HTR-8/SVneo (cell line): Measurements from ENCODE around the gene BHLHE23.
A peak's percentile ranks its signal among the peaks of the same experiment; 100 is the strongest.
"Not testable (repeated sequence)": the region's sequence is repeated elsewhere in the genome, so short reads cannot be mapped to it uniquely, and the experiment has no call there.

ENCODE experiments used
- DNase-seq: peaks from one replicate; pipeline ENCODE4 v3.0.0; 2011; ENCODE audit warnings: low spot score, mixed read lengths; ENCODE audit not compliant: insufficient read length
- FAIRE-seq: peaks from 2 replicates; lab custom pipeline; 2011; peaks lifted over from hg19 to GRCh38; lab: Jason Lieb, UNC

BHLHE23 gene

DNA sequence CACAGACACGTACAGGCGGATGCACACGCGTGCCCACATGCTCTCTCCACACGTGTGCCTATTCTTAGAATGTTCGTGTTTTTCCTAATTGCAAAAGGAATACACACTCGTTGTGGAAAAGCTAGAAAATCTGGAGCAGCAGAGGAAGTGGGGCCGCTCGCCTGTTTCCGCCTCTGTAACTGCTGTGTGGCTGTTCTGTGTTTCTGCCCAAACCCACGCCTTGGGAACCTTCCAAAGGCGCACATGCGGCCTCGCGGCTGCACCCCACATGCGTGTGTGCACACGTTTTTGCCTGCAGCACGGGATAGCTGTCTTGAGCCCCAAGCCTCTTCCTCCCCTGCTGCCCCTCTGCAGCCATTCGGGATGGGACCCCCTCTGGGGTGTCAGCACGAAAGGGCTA is 42.1 kb downstream of the BHLHE23 start:
- FAIRE-seq = peak; percentile 36
- DNase-seq = no peak

DNA sequence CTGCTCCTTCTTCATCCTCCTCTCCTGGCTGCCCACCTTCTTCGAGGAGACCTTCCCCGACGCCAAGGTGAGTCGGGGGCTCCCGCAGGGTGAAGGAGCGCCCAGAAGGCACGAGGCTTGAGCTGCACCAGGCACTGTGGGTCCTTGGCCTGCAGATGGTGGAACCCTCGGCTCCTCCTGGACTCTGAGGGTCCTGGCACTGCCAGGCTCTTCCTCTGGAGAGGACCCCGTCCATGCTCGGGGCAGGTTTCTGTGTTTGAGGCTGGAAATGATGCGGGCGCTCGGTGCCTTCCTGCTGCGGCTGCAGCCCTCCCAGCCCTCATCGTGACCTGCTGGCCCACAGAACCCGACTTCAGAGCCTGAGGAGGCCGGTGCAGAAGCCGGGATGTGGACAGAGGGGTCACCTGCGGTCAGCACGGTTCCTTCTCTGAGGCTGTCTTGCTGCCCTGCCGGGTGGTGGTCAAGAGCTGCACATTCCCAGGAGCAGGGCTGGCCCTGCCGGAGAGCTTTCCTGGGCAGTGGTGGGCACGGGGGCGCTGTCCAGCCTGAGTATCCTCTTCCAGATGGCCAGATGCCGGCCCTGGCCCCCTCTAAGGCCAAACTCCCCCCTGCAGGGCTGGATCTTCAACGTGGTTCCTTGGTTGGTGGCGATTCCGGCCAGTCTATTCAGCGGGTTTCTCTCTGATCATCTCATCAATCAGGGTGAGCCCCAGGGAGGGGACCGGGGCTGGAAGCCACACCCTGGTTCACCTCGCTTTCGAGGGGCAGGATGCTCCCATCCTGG is 43.0 kb downstream of the BHLHE23 start:
- FAIRE-seq (no peak), DNase-seq (no peak)

DNA sequence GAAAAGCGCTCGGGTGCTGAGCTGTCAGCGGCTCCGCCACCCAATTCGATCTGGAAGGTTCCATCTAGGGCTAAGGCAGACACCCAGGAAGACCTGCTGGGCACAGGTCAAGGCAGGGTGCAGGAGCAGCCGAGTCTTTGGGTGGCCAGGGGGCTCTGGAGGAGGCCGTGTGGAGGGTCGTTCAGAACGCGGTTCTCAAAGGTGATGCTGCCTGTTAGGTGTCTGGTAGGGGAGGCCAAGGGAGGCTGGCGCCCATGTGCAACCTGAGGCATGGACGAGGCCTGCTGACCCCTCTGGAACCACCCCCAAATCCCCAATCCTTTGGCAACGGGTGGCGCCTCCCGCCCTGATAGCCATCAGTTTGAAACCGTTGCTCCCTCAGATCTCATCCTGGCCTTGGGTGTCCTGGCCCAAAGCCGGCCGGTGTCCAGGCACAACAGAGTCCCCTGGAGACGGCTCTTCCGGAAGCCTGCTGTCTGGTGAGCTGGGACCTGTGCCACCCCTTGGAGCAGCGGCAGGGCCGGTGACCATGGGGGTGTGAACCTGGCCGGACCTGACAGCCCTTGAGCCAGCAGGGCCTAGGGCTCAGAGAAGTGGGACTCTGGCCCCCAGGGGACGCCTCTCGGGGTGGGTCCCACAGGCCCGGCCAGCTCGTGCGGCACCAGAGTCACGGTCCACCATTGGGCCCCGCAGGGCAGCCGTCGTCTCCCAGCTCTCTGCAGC is 43.7 kb downstream of the BHLHE23 start:
- FAIRE-seq (no peak), DNase-seq (no peak)

DNA sequence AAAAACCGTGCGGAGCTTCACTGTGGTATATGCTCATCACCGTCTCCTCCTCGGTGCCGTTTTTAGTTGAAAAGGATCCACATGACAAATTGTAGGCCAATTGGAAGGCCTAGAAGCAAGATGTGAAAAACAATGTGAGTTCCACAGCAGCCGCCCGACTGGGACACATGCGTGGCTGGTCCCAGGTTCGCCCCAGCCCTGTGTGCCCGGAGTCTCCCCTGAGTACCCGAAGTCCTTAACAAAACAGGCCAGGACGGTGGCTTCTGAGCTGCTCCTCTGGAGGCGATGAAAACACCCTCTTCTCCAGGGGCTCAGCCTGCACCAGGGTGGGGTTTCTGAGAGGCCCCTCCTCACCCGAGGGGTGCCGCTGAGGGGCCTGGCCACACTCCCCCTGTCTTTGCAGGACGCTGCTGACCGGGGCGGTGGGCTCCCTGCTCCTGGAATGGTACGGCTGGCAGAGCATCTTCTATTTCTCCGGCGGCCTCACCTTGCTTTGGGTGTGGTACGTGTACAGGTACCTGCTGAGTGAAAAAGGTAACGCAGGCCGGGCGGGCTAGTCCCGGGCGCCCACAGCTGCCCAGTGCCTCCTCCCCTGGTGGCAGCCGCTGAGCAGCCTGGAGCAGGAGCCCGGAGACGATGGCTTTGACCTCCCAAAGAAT is 44.4 kb downstream of the BHLHE23 start:
- no peak for DNase-seq
- no peak for FAIRE-seq

DNA sequence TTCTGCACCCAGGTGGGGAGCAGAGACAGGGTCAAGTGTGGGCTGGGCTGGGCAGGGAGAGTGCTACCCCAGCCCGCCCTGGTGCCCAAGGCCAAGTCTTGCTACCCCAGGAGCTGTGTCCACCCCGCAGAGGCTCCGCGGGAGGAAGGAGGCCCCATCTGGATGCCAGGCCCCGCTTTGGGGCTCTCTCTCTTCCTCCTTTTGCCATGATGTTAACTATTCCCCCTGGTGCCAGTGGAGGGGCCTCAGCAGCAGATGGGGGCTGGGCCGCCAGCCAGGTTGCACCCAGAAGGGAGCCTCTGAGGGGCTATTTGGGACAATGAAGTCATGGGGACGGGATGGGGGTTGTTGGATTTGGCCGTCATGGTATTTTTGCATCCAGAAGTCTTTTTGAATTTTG is 45.0 kb downstream of the BHLHE23 start:
- FAIRE-seq (peak; percentile 26), DNase-seq (no peak)

DNA sequence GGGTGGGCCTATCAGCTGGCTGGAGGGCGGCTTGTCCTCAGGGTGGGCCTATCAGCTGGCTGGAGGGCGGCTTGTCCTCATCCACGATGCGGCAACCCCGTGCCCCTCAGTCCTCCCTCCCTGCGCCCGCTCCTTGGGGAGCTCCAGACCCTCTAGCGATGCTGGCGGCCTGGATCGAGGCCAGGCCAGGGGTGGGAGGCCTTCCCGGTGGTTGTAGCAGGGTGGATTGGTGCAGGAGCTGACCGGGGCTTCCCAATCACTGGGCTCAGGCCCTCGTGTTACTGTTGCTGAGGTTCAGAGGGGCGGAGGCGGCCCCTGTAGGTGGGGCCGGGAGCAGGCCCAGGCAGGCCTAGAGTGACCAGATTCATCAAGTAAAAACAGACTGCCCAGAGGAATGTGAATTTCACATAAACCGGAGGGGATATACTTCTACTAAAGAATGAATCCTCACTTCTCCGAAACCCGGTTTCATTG is 45.4 kb downstream of the BHLHE23 start:
- FAIRE-seq (peak; percentile 33), DNase-seq (peak; percentile 48)

DNA sequence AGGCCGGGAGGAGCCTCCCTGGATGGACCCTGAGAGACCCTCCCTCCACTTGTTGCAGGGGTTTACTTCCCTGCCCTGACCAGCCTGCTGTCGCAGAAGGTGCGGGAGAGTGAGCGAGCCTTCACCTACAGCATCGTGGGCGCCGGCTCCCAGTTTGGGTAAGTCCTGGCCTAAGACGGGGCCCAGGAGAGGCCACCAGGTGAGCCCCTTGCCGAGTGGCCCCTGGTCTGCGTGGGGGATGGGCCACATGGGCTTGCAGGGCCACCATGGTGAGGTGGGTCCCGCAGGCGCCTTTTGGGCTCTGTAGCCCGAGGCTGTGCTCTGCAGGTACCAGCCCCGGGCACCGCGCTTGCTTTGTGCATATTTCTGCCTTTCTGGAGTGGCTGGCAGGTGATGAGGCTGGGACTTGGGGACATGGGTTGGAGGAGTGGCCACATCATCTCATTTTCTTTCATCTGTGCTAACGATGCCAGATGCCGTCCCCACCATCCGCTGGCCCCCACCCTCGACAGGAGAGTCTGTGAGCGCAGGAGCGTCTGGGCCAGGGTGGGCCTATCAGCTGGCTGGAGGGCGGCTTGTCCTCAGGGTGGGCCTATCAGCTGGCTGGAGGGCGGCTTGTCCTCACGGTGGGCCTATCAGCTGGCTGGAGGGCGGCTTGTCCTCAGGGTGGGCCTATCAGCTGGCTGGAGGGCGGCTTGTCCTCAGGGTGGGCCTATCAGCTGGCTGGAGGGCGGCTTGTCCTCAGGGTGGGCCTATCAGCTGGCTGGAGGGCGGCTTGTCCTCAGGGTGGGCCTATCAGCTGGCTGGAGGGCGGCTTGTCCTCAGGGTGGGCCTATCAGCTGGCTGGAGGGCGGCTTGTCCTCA is 46.1 kb downstream of the BHLHE23 start:
- DNase-seq = not testable (repeated sequence)
- peak; percentile 23 for FAIRE-seq

DNA sequence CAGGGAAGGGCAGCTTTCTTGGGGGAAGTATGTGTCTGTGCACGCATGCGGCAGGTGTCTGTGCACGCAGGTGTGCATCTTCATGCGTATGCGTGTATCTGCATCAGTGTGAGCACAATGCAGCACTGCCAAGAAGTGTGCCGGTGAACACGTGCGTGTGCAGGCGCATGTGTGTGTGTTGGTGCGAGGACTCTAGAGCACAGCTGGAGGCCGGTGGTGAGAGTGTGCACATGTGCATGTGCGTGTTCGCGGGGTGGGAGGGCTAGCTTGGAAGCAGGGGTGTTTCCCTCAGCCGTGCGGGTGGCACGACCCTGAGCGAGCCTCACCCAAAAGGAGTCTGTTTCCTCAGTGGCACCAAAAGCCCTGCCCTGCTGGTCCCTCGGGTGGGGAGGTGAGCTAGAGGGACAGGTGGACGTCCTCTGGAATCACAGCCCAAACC is 46.7 kb downstream of the BHLHE23 start:
- peak; percentile 74 for FAIRE-seq
- no peak for DNase-seq

DNA sequence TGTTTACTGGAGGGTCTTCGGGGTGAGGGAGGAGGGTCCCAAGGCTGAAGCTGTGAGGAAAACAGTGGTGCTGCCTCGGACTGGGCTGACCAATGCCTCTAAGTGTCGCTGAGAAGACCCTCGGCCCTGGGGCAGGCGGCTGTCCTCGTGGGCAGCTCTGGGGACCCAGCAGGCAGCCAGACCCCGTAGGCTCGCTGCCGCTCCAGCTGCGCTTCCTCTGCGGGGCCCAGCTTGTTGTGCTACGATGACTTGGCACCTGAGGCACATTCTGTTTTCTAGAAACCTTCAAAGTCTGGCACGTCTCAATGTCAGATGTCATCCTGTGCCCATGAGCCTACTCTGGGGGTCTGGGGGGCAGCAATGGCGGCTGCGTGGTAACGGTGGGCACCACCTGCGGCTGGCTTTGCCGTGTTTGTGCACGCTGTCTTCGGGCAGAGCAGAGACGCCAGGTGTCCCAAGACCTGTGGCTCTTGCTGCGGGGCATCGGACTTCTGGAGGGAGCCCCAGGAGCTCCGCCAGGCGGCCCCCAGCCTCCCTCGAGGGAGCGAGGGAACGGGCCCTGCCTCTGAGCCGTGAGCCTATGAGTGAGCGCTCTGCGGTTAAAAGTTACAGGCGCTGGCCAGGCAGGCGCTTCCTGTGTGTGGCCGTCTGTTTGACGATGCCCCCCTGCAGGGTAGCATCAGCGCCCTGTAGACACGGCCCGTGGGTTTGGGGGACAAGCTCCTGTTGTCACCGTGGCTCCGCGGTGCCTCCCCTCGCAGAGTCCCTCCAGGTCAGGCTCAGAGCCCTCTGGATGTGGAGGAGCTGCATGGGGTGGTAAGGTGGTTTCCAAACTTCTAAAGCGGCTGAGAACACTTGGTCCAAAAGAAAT is 47.4 kb downstream of the BHLHE23 start:
- FAIRE-seq (no peak), DNase-seq (no peak)

DNA sequence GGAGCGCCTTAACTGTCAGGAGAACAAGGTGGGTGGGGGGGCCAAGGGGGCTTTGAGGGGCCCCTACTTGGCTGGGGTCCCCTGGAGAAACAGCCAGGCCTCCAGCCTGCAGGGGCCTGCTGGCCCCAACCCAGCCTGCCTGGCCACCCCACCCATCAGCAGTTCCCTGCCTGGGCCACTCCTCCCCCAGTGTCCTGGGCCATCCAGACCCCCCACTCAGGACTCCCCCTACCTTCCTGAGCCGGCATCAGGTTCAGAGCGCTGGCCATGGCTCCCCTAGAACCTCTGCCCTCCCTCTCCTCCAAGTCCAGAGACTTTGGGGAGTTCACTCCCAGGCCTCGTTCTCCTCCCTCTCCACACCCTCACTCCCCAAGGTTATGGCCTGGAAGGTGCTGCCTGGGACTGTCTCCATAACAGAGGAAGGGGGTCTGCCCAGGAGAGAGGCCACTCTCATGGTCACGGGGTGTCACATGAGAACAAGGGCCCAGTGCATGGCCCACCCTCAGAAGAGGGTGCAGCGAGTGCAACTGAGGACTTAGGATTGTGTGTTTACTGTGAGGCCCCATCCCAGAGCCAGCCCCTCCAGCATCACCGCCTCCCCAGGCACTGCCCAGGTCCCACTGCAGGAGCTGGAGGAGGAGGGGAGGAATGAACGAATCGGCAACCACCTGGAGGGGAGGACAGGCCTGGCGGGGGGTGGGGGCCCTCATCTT is 48.2 kb downstream of the BHLHE23 start:
- no peak for FAIRE-seq
- no peak for DNase-seq

DNA sequence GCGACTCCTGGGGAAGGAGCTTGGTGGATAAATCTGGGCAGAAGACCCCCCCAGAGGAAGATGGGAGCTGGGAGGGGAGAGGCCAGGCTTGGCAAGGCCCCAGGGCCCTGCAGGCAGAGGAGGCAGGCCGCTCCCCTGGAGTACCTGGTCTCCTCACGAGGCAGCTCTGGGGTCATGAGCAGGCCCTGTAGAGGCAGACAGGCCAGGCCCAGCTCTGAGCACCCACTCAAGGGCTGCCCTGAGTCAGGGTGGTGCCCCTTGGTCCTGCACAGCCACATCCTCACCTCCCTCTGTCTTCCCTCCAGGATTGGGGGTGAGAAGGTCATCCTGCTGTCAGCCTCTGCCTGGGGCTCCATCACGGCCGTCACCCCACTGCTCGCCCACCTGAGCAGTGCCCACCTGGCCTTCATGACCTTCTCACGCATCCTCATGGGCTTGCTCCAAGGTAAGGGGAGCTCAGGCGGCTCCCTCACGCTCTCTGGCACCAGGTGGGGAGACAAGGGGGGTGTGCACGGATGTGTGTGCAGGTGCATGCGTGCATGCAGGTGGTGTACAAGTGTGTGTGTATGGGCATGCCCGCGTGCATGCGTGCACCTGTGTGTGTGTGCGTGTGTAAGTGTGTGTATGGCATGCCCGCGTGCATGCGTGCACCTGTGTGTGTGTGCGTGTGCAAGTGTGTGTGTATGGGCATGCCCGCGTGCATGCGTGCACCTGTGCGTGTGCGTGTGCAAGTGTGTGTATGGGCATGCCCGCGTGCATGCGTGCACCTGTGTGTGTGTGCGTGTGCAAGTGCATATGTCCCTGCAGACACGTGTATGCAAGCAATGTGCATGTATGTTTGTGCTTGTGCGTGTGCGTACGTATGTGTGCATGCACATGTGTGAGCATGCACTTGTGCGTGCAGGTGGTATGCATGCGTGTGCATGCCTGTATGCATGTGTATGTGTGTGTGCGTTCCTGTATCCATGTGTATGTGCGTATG is 49.3 kb downstream of the BHLHE23 start:
- DNase-seq (no peak), FAIRE-seq (peak; percentile 100)

DNA sequence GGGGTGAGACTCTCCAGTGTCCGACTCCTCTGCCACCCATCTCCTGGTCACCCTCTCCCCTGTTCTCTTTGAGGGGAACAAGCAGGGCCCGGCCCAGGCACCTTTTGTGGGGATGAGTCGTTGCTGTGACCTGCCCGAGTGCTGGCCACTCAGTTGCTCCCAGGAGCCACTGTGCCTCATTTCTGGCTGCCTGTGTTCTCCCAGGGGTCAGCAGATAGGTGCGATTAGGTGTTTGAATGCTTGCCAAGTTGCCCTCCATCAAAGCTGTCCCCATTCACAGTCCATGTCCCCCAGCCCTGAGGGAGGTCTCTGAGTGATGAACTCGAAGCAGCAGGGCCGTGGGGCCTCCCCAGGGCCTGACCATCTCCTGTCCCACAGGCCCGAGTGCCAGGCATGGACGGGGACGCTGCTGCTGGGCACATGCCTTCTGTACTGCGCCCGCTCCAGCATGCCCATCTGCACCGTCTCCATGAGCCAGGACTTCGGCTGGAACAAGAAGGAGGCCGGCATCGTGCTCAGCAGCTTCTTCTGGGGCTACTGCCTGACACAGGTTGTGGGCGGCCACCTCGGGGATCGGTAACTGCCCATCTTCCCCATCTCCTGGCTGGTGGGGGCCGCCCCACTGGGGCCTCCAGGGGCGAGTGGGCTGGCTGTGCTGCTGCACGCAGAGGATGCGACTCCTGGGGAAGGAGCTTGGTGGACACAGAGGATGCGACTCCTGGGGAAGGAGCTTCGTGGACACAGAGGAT is 50.2 kb downstream of the BHLHE23 start:
- no peak for DNase-seq
- FAIRE-seq = no peak
